Suprapubic skin (tissue), 4 donors: ENCODE measurements around the gene TARDBP. TPM values are rescaled to one million over a fixed set of nuclear protein-coding genes. Genes with fewer than 3 reads are reported as not detected.
"Not testable (repeated sequence)": the region's sequence is repeated elsewhere in the genome, so short reads cannot be mapped to it uniquely, and the experiment has no call there.

Experiments
- DNase-seq, 2 donors: peaks; one replicate each; pipeline ENCODE4 v3.0.0-alpha.2; 2019; ENCODE audit warnings: low spot score in 2 of 2
- H3K27ac ChIP-seq: fragments of 200-600 bp; sonication (generic); one replicate; pipeline ENCODE4 v1.5.1; 2019
- H3K27me3 ChIP-seq: fragments of 200-600 bp; sonication (generic); one replicate; pipeline ENCODE4 v1.5.1; 2019
- H3K36me3 ChIP-seq: fragments of 200-600 bp; sonication (generic); one replicate; pipeline ENCODE4 v1.5.1; 2019
- H3K4me1 ChIP-seq: fragments of 200-600 bp; sonication (generic); one replicate; pipeline ENCODE4 v1.5.1; 2019
- H3K4me3 ChIP-seq: fragments of 200-600 bp; sonication (generic); one replicate; pipeline ENCODE4 v1.5.1; 2019; ENCODE audit warnings: mild to moderate bottlenecking
- H3K9me3 ChIP-seq: fragments of 200-600 bp; sonication (generic); one replicate; pipeline ENCODE4 v1.5.1; 2019
- CTCF ChIP-seq, 2 donors: fragments of 200-600 bp in 1 of 2; fragments of 450-650 bp in 1 of 2; sonication (generic) in 1 of 2; IDR thresholded peaks; one replicate each; pipeline ENCODE4 v1.5.1; 2016 to 2019; ENCODE audit warnings: antibody characterized with exemption in 2 of 2, mild to moderate bottlenecking in 1 of 2, moderate library complexity in 1 of 2
- EP300 ChIP-seq: sonication (generic); formaldehyde crosslinking; IDR thresholded peaks from one replicate; pipeline ENCODE4 v1.6.1; 2017; ENCODE audit warnings: antibody characterized with exemption
- POLR2A ChIP-seq, 2 donors: fragments of 450-650 bp; IDR thresholded peaks; one replicate each; pipeline ENCODE4 v1.6.1; 2017; ENCODE audit warnings: antibody characterized with exemption in 2 of 2, mild to moderate bottlenecking in 2 of 2, moderate library complexity in 2 of 2
- POLR2AphosphoS5 ChIP-seq, 3 donors: sonication (generic); formaldehyde crosslinking; IDR thresholded peaks; one replicate each; pipeline ENCODE4 v1.6.1; 2017; ENCODE audit warnings: antibody characterized with exemption in 3 of 3
- WGBS: methylation state at CpG from one replicate; pipeline ENCODE4 v1.1.5; 2018; 5-methylcytosine and 5-hydroxymethylcytosine counted together
- total RNA-seq, 4 donors: library from RNA; depleted of rRNA; stranded (reverse); fragments of >200 nt; gene quantifications; one replicate each; pipeline ENCODE4 v1.1.0, GENCODE V29; 2016

The TARDBP gene
- total RNA-seq, 4 donors from 2014 or later, result 92.7 to 287 (median 156) TPM

GRCh38 chr1:11031624-11032262 is 19.3 kb downstream of the TARDBP start:
- no peak overlapping the region for H3K4me3 ChIP-seq
- TF ChIP-seq CTCF (IDR thresholded peaks at IDR 0.05) (no peak), POLR2AphosphoS5 (IDR thresholded peaks at IDR 0.05) (no peak), POLR2A (IDR thresholded peaks at IDR 0.05) (no peak), EP300 (no peak)
- no peaks in the 10 kb centered on the region for H3K9me3 ChIP-seq
- 90% methylated on average over 10 of the region's 10 CpGs for WGBS
- H3K27me3 ChIP-seq, result no peaks in the 10 kb centered on the region
- no peak overlapping the region for H3K27ac ChIP-seq
- DNase-seq, result peak in 1 of 2 donors; percentile 31
- peaks cover 24% of the 10 kb centered on the region for H3K36me3 ChIP-seq
- H3K4me1 ChIP-seq, result no peaks in the 10 kb centered on the region

- H3K9me3 ChIP-seq, DNase-seq, H3K4me3 ChIP-seq, H3K36me3 ChIP-seq, H3K27me3 ChIP-seq, H3K27ac ChIP-seq, H3K4me1 ChIP-seq: not testable (repeated sequence)
- WGBS, result 58% methylated on average over 18 of the region's 18 CpGs
These were observed 24.7 kb downstream of the TARDBP start for GRCh38 chr1:11037019-11037739.

- TF ChIP-seq POLR2AphosphoS5 (IDR thresholded peaks at IDR 0.05) (no peak), CTCF (IDR thresholded peaks at IDR 0.05) (peak; percentile 91 to 92)
- Histone ChIP-seq H3K9me3 (no peaks in the 10 kb centered on the region), H3K36me3 (no peaks in the 10 kb centered on the region), H3K4me3 (no peak overlapping the region), H3K27me3 (peaks cover 7% of the 10 kb centered on the region), H3K27ac (no peak overlapping the region), H3K4me1 (no peaks in the 10 kb centered on the region)
- DNase-seq, result peak; percentile 88 to 94
- under 1% methylated on average over 8 of the region's 8 CpGs for WGBS
These were observed 25.3 kb downstream of the TARDBP start for GRCh38 chr1:11037740-11038182.

GRCh38 chr1:11039351-11040104 is 27.1 kb downstream of the TARDBP start:
- WGBS, result 73% methylated on average over 2 of the region's 2 CpGs
- Histone ChIP-seq H3K9me3 (no peaks in the 10 kb centered on the region), H3K4me1 (no peaks in the 10 kb centered on the region), H3K4me3 (no peak overlapping the region), H3K27me3 (peaks cover 7% of the 10 kb centered on the region), H3K36me3 (no peaks in the 10 kb centered on the region), H3K27ac (no peak overlapping the region)
- no peak for TF ChIP-seq CTCF (IDR thresholded peaks at IDR 0.05)
- no peak for TF ChIP-seq EP300
- no peak for TF ChIP-seq POLR2AphosphoS5 (IDR thresholded peaks at IDR 0.05)
- no peak for TF ChIP-seq POLR2A (IDR thresholded peaks at IDR 0.05)
- no peak for DNase-seq

GRCh38 chr1:11040105-11040429 is 27.6 kb downstream of the TARDBP start:
- H3K36me3 ChIP-seq, DNase-seq: not testable (repeated sequence)
- WGBS, result 92% methylated on average over 7 of the region's 7 CpGs

GRCh38 chr1:11041048-11041447 is 28.6 kb downstream of the TARDBP start:
- Histone ChIP-seq H3K27ac (no peak overlapping the region), H3K4me1 (no peaks in the 10 kb centered on the region), H3K4me3 (no peak overlapping the region), H3K9me3 (no peaks in the 10 kb centered on the region), H3K36me3 (no peaks in the 10 kb centered on the region), H3K27me3 (peaks cover 7% of the 10 kb centered on the region)
- no peak for DNase-seq
- TF ChIP-seq EP300, result no peak
- TF ChIP-seq POLR2AphosphoS5 (IDR thresholded peaks at IDR 0.05), result no peak
- TF ChIP-seq POLR2A (IDR thresholded peaks at IDR 0.05), result no peak
- TF ChIP-seq CTCF (IDR thresholded peaks at IDR 0.05), result no peak

More at GRCh38 chr1:11040105-11040429, 27.6 kb downstream of the TARDBP start:
- not testable (repeated sequence) for H3K27me3 ChIP-seq, H3K4me3 ChIP-seq, H3K9me3 ChIP-seq, H3K27ac ChIP-seq, H3K4me1 ChIP-seq
